Endothelial cell (in vitro differentiated cells): Measurements from ENCODE around the gene TGIF1. TPM values are rescaled to one million over a fixed set of nuclear protein-coding genes. Genes with fewer than 3 reads are reported as not detected.

Experiments used
- DNase-seq: peaks from one replicate; pipeline ENCODE4 v3.0.0; 2021; ENCODE audit warnings: low spot score
- H3K27ac Mint-ChIP-seq: one replicate; pipeline ENCODE4 v1.8.0; 2021; ENCODE audit warnings: mixed read lengths, inconsistent platforms; ENCODE audit not compliant: unreplicated experiment
- H3K27me3 Mint-ChIP-seq: one replicate; pipeline ENCODE4 v1.8.0; 2021; ENCODE audit warnings: mild to moderate bottlenecking, moderate library complexity, mixed read lengths, inconsistent platforms; ENCODE audit not compliant: unreplicated experiment
- H3K36me3 Mint-ChIP-seq: one replicate; pipeline ENCODE4 v1.8.0; 2021; ENCODE audit warnings: mild to moderate bottlenecking, low read depth, mixed read lengths, inconsistent platforms; ENCODE audit not compliant: unreplicated experiment
- H3K4me1 Mint-ChIP-seq: one replicate; pipeline ENCODE4 v1.8.0; 2021; ENCODE audit warnings: mild to moderate bottlenecking, mixed read lengths, inconsistent platforms; ENCODE audit not compliant: unreplicated experiment
- H3K4me3 Mint-ChIP-seq: one replicate; pipeline ENCODE4 v1.8.0; 2021; ENCODE audit warnings: mild to moderate bottlenecking, mixed read lengths, inconsistent platforms; ENCODE audit not compliant: unreplicated experiment
- H3K9me3 Mint-ChIP-seq: one replicate; pipeline ENCODE4 v1.8.0; 2021; ENCODE audit warnings: mixed read lengths, inconsistent platforms; ENCODE audit not compliant: unreplicated experiment
- total RNA-seq: library from RNA; stranded (reverse); fragmentation: NEBNext Ultra II Directional; extraction: Animal tissue kit (Norgen Biotek cat#: 25700); gene quantifications from one replicate; pipeline ENCODE4 v1.2.1, GENCODE V29; 2021; ENCODE audit not compliant: unreplicated experiment
- TF ChIP-seq, protein P1 (sequence below): fragments of 200-600 bp; sonication (generic); IDR thresholded peaks from one replicate; pipeline ENCODE4 v1.5.0; 2021; ENCODE audit warnings: antibody characterized with exemption; ENCODE audit not compliant: unreplicated experiment

TGIF1 gene
- total RNA-seq, 1 donor from 2014 or later, result 72.5 TPM

DNA sequence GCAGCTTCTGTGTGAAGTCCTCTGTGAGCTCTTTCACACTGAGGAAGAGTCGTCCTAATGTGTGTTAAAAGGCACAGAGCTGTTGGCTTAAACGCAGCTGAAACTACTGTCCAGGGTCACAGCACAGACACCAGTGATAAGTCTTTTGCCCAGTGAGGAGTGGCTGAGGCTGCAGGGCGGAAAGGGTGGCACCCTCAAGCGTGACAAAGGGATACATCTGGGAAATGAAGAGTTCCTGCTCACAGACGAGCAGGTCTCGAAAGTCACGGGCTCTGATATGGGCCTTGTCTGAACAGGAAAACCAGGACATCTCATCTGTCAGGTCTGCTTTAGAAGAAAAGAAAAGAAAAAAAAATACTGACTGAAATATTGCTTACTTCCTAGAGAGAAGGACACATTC is 36.5 kb downstream of the TGIF1 start:
- H3K9me3 Mint-ChIP-seq, result no peaks in the 10 kb centered on the region
- TF ChIP-seq, protein P1, sequence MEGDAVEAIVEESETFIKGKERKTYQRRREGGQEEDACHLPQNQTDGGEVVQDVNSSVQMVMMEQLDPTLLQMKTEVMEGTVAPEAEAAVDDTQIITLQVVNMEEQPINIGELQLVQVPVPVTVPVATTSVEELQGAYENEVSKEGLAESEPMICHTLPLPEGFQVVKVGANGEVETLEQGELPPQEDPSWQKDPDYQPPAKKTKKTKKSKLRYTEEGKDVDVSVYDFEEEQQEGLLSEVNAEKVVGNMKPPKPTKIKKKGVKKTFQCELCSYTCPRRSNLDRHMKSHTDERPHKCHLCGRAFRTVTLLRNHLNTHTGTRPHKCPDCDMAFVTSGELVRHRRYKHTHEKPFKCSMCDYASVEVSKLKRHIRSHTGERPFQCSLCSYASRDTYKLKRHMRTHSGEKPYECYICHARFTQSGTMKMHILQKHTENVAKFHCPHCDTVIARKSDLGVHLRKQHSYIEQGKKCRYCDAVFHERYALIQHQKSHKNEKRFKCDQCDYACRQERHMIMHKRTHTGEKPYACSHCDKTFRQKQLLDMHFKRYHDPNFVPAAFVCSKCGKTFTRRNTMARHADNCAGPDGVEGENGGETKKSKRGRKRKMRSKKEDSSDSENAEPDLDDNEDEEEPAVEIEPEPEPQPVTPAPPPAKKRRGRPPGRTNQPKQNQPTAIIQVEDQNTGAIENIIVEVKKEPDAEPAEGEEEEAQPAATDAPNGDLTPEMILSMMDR, result no peak
- H3K36me3 Mint-ChIP-seq, result no peaks in the 10 kb centered on the region
- H3K27ac Mint-ChIP-seq, result no peak overlapping the region
- H3K27me3 Mint-ChIP-seq, result peaks cover 1% of the 10 kb centered on the region
- DNase-seq, result no peak
- H3K4me3 Mint-ChIP-seq, result no peak overlapping the region
- peaks cover 13% of the 10 kb centered on the region for H3K4me1 Mint-ChIP-seq

DNA sequence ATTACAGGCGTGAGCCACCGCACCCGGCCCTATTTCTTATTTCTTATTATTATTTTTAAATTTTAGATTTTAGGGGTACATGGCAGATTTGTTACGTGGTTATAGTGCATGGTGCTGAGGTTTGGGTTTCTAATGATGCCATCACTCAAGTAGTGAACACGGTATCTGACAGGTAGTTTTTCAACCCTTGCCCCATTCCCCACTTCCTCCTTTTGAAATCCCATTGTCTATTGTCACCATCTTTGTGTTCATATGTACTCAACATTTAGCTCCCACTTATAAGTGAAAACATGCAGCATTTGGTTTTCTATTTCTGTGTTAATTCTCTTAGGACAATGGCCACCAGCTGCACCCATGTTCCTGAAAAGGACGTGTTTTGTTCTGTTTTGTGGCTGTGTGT is 39.5 kb downstream of the TGIF1 start:
- TF ChIP-seq, protein P1, result no peak
- Mint-ChIP-seq H3K9me3 (no peaks in the 10 kb centered on the region), H3K4me1 (peaks cover 22% of the 10 kb centered on the region), H3K27me3 (peaks cover 1% of the 10 kb centered on the region), H3K36me3 (no peaks in the 10 kb centered on the region), H3K27ac (no peak overlapping the region), H3K4me3 (no peak overlapping the region)
- no peak for DNase-seq

DNA sequence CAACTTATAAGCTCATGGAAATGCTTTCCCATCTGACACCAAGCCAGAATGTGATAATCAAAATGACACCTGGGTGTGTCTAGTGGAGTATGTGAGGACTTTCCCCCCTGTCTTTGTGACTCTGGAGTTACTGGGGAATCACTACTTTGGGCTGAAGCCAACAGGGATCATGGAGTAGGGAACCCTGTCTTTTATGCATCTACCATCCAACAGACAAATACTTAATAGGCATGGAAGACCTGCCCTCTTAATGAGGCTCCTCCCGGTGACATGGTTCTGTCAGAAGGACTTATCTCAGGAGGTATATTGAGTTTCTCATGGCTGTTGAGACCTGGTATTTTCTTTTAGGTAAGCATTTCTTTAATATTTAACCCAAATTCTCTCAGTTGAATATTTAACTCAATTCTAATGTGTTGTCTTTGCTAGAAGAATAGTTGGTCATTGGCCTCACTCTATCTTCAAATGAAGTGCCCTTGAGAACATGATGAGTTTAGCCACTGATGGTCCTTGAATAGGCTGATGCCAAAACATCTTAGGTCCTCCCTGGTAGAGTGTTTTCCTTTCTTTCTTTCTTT is 42.1 kb downstream of the TGIF1 start:
- Mint-ChIP-seq H3K27ac (no peak overlapping the region), H3K27me3 (no peaks in the 10 kb centered on the region), H3K4me3 (no peak overlapping the region), H3K36me3 (no peaks in the 10 kb centered on the region), H3K9me3 (no peaks in the 10 kb centered on the region), H3K4me1 (peaks cover 15% of the 10 kb centered on the region)
- no peak for DNase-seq
- TF ChIP-seq, protein P1, result no peak

DNA sequence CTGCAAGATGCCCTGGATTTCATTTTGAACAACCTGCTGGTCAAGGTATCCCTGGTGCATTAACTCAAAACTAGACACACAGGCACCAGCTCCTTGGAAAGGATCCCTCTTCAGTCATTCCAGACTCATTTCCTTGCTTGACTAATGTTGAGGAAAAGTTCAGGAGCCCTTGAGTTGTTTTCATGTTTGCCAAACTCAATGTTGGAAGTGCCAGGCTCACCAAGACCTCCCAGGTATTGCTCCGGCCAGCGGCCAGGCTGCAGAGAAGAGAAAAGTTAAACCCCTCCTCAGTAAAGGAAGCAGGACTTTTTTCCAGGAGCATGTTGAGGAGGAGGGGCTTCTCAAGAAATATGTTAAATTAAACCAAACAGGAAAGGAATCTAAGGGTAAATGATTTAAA is 42.7 kb downstream of the TGIF1 start:
- no peak for DNase-seq
- no peaks in the 10 kb centered on the region for H3K27me3 Mint-ChIP-seq

More for the DNA sequence above, 42.7 kb downstream of the TGIF1 start:
- TF ChIP-seq, protein P1, result no peak
- H3K27ac Mint-ChIP-seq, result no peak overlapping the region
- H3K9me3 Mint-ChIP-seq, result no peaks in the 10 kb centered on the region
- no peaks in the 10 kb centered on the region for H3K36me3 Mint-ChIP-seq
- no peak overlapping the region for H3K4me3 Mint-ChIP-seq
- H3K4me1 Mint-ChIP-seq, result peaks cover 15% of the 10 kb centered on the region
